ES-I3 (cell line): ENCODE results near the gene CCDC82.

Source experiments
- H3K36me3 ChIP-seq: 2 replicates; pipeline ENCODE4 v1.6.1; 2013; ENCODE audit warnings: mild to moderate bottlenecking, low read length, control low read depth, moderate library complexity; ENCODE audit not compliant: insufficient read depth
- H3K4me1 ChIP-seq: 2 replicates; pipeline ENCODE4 v1.6.1; 2013; ENCODE audit warnings: mild to moderate bottlenecking, control low read depth, low read length; ENCODE audit not compliant: insufficient read depth
- H3K9ac ChIP-seq: 2 replicates; pipeline ENCODE4 v1.6.1; 2013; ENCODE audit warnings: low read depth, mild to moderate bottlenecking, low read length, moderate library complexity
- H3K9me3 ChIP-seq: 2 replicates; pipeline ENCODE4 v1.6.1; 2013; ENCODE audit warnings: mild to moderate bottlenecking, low read length, moderate library complexity; ENCODE audit not compliant: control insufficient read depth, insufficient read depth

Gene CCDC82

DNA sequence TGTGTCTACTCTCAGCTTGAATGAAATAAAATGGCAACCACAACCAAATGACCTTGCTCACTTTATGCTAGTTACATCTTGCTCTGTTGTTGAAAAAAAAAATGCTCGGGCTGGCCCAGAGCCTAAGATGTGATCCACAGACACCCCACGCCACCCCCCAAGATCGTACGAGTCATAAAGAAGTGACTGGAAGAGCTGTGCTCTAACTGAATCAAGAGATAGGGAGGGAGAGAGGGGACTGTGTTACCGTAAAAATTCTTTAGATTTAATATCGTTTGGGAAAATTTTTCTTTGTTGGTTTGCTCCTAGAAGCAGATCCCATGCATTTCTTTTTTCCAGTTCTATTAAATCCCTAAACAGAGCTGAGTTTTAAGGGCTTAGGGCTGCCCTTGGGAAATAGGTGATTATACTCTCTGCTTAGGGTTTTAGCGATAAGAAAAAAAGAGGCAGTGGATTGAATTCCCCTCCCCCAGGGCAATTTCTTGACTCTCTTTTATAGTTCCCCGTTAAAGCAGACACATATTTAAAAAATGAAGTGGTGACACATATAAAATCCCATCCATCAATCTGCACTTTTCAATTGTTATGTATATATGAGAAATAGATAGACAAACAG lies 61.2 kb downstream of the CCDC82 start:
- no peaks in the 10 kb centered on the region for H3K9me3 ChIP-seq
- H3K4me1 ChIP-seq: peaks cover 53% of the 10 kb centered on the region
- H3K36me3 ChIP-seq: no peaks in the 10 kb centered on the region
- no peak overlapping the region for H3K9ac ChIP-seq

- Histone ChIP-seq H3K4me1 (peaks cover 39% of the 10 kb centered on the region), H3K9me3 (no peaks in the 10 kb centered on the region), H3K36me3 (no peaks in the 10 kb centered on the region; the same call in 1 of the 2 replicates), H3K9ac (no peak overlapping the region)
Measured at GRCh38 chr11:96326959-96327358, 62.8 kb downstream of the CCDC82 start.

DNA sequence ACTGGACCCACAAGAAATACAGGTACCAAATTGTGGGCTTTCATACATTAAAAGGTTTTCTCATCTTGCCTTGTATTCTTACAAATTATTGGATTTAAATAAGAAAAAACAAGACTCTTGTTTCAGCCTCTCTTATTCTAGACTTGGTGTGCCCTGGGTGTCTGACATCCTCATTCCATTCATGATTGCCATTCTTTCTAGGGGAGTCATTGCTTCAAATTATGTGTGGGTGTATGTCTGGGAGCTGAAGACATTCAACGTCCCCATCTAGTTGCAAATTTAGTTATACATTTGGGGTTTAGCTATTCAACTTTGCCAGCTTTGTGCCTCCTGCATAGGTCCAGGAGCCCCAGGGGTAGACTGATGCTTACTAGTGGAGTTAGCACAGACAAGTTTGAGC lies 64.8 kb downstream of the CCDC82 start:
- H3K9ac ChIP-seq: no peak overlapping the region
- no peaks in the 10 kb centered on the region; the same call in 1 of the 2 replicates for H3K36me3 ChIP-seq
- no peaks in the 10 kb centered on the region for H3K9me3 ChIP-seq
- peaks cover 35% of the 10 kb centered on the region for H3K4me1 ChIP-seq

DNA sequence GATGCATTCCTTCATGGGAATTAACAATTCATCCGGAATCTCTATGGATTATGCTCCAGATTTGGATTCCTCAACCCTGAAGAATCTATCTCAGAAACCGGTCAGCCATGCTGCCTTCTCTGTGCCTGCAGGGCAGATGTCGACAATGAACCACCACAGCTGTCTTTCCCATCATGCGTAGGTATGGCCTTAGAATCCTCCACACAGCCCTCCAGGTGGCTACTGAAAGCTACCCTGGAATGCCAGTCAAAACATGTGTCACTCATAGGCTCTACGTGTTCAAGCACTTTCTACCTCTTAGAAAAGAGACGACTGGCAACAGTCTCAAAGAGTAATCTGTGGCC lies 66.1 kb downstream of the CCDC82 start:
- Histone ChIP-seq H3K9me3 (no peaks in the 10 kb centered on the region), H3K4me1 (peaks cover 23% of the 10 kb centered on the region), H3K36me3 (no peaks in the 10 kb centered on the region; the same call in 1 of the 2 replicates), H3K9ac (no peak overlapping the region)

- peaks cover 22% of the 10 kb centered on the region for H3K4me1 ChIP-seq
- no peaks in the 10 kb centered on the region for H3K9me3 ChIP-seq
- no peaks in the 10 kb centered on the region; the same call in 1 of the 2 replicates for H3K36me3 ChIP-seq
- no peak overlapping the region for H3K9ac ChIP-seq
Measured at GRCh38 chr11:96322775-96323641, 66.7 kb downstream of the CCDC82 start.

DNA sequence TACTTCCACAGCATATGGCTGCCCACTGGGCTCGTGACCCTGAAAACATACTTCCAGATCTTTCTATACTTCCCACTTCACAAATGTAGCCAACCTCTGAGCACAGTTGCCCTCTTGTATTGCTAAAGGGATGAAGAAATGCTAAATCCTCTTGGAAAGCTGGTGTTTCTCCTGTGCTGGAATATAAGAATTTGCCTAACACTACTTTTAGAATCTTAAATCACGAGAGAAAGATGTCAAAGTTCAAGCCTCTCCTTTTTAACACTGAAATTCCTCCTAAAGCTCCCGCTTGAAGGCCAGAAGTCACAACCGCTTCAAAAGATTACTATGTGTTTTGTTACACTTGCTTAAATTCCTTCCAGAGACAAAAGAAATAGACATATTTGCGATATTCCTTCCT lies 68.6 kb downstream of the CCDC82 start:
- Histone ChIP-seq H3K9ac (no peak overlapping the region), H3K4me1 (peaks cover 26% of the 10 kb centered on the region), H3K36me3 (no peaks in the 10 kb centered on the region; the same call in 1 of the 2 replicates), H3K9me3 (no peaks in the 10 kb centered on the region)

- no peaks in the 10 kb centered on the region; the same call in 1 of the 2 replicates for H3K36me3 ChIP-seq
- H3K4me1 ChIP-seq: peaks cover 16% of the 10 kb centered on the region
- no peaks in the 10 kb centered on the region for H3K9me3 ChIP-seq
- no peak overlapping the region for H3K9ac ChIP-seq
Measured at GRCh38 chr11:96319898-96320656, 69.6 kb downstream of the CCDC82 start.

DNA sequence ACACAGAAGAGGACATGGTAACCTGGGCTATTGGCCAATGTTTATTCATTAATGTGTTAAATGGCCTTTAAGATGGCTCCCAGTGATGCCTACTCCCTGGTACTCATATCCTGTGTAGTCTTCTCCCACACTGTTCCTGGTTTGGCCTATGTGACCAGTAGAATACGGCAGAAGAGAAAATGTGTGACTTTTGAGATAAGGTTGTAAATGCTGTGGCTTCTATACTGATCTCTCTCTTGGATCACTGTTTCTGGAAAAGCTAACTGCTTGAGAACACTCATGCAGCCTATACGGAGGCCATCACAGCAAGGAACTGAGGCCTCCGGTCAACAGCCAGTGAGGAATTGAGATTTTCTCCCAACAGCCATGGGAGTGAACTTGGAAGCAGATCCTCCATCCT lies 70.9 kb downstream of the CCDC82 start:
- Histone ChIP-seq H3K9me3 (no peaks in the 10 kb centered on the region), H3K9ac (no peak overlapping the region), H3K4me1 (peaks cover 20% of the 10 kb centered on the region), H3K36me3 (no peaks in the 10 kb centered on the region; the same call in 1 of the 2 replicates)

DNA sequence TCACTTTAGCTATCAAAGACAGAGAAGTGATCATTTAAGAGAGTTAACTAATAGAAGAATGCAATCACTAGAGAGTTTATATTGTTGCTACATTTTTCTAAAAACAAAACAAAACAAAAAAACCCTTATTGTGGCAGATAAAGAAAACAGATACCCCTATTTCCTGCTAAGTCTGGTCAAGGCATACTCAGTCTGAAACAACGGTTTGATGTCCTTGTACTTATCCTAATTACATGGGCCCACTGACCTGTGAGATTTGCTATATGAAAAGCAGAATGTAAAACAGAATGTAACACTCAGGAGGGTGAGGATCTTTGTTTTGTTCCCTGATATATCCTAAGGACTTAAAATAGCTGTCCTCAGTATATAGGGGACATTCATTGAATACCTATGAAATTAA lies 71.3 kb downstream of the CCDC82 start:
- Histone ChIP-seq H3K9me3 (no peaks in the 10 kb centered on the region), H3K36me3 (no peaks in the 10 kb centered on the region; the same call in 1 of the 2 replicates), H3K9ac (no peak overlapping the region), H3K4me1 (peaks cover 21% of the 10 kb centered on the region)

GRCh38 chr11:96317985-96318384 lies 71.7 kb downstream of the CCDC82 start:
- H3K36me3 ChIP-seq: no peaks in the 10 kb centered on the region; the same call in 1 of the 2 replicates
- H3K9ac ChIP-seq: no peak overlapping the region
- peaks cover 25% of the 10 kb centered on the region for H3K4me1 ChIP-seq
- H3K9me3 ChIP-seq: no peaks in the 10 kb centered on the region

DNA sequence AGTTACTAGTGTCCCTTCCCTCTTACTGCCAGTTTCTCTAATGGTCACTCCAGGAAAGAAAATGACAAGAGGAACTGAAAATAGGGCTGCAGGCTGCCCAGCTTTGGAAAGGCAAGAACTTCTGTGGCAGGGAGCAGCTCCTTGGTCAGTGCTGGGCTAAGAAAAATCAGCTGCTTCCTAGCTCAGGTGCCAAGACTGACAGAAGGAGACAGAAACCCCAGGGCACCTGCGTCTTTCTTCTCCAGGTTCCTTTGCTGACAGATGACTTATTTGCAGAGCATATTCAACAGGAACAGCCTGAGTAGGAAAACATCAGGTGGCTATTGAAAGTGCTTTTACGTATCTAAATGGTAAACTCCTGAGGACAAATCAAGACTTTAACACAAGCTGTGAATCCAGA lies 72.1 kb downstream of the CCDC82 start:
- Histone ChIP-seq H3K4me1 (peaks cover 28% of the 10 kb centered on the region), H3K36me3 (no peaks in the 10 kb centered on the region), H3K9me3 (no peaks in the 10 kb centered on the region), H3K9ac (no peak overlapping the region)

GRCh38 chr11:96316869-96317268 lies 72.8 kb downstream of the CCDC82 start:
- Histone ChIP-seq H3K9me3 (no peaks in the 10 kb centered on the region), H3K36me3 (no peaks in the 10 kb centered on the region), H3K9ac (no peak overlapping the region), H3K4me1 (peaks cover 28% of the 10 kb centered on the region)

GRCh38 chr11:96315476-96315875 lies 74.2 kb downstream of the CCDC82 start:
- Histone ChIP-seq H3K4me1 (peaks cover 28% of the 10 kb centered on the region), H3K9me3 (no peaks in the 10 kb centered on the region), H3K36me3 (no peaks in the 10 kb centered on the region), H3K9ac (no peak overlapping the region)

DNA sequence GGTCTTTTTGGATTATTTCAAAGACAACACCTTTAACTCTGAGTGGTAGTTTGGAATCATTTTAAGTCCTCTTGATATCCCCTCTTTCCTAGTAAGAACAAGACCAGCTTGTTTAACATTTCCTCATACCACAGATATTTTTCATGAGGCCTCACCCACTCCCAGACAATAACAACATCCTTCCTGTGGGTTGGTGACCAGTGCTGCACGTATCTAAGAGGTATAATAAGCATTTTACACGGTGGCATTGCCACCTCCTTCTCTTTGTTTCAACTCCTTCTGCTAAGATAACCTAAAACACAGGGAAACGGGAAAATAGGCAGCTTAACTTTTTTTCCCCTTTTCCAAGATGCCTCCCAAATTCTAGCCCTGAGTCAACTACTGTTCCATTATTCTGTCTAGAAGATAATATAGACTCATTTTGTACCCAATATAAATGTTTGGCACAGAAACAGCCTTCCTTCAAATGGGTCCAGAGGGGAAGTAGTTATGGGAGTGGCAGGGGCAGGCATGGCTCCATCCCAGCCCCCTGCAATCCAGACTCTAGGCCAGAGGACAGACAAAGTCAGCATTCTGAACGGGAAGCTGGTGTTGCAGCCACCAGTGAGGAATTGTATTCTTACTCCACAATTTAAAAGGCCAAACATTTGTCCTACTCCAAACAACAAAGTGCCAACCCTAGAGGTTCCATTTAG lies 75.2 kb downstream of the CCDC82 start:
- no peak overlapping the region for H3K9ac ChIP-seq

More for the DNA sequence above, 75.2 kb downstream of the CCDC82 start:
- Histone ChIP-seq H3K4me1 (peaks cover 28% of the 10 kb centered on the region), H3K36me3 (no peaks in the 10 kb centered on the region), H3K9me3 (no peaks in the 10 kb centered on the region)
